Endothelial cell of umbilical vein (primary cell): ENCODE data around the gene VDR. TPM values are rescaled to one million over a fixed set of nuclear protein-coding genes. Genes with fewer than 3 reads are reported as not detected.

Experiments
- BruUV-seq: library from RNA; stranded (reverse); fragments of 400-500 nt; replicated peaks from 2 replicates; lab custom pipeline; 2021; lab: Mats Ljungman, UMichigan
- CTCF ChIA-PET: fragments of 300-600, 350-600 bp; sonication (Branson Sonifier 250); formaldehyde crosslinking; loops from one replicate; lab custom pipeline; 2021; ENCODE audit warnings: antibody characterized with exemption, inconsistent platforms; lab: Charles Lee
- POLR2A ChIA-PET: fragments of 300-600, 350-600 bp; sonication (Branson Sonifier 250); formaldehyde crosslinking; loops from one replicate; lab custom pipeline; 2021; ENCODE audit warnings: antibody characterized with exemption, inconsistent platforms; lab: Charles Lee
- DNase-seq: peaks from one replicate; pipeline ENCODE4 v3.0.0-alpha.2; 2011; ENCODE audit warnings: low read depth, low spot score
- FAIRE-seq: peaks from 2 replicates; lab custom pipeline; 2011; peaks lifted over from hg19 to GRCh38; lab: Jason Lieb, UNC
- H2AFZ ChIP-seq: 2 replicates; pipeline ENCODE4 v1.6.0; 2012; ENCODE audit warnings: low read depth, low read length, control low read depth, inconsistent platforms
- H3K27ac ChIP-seq: 2 replicates; pipeline ENCODE4 v1.5.1; 2011; ENCODE audit warnings: low read depth, mild to moderate bottlenecking, control low read depth, low read length, moderate library complexity; ENCODE audit not compliant: insufficient read depth
- H3K27me3 ChIP-seq, 2 experiments: 2 replicates each; pipeline versions ENCODE4 v1.6.0 to v1.6.1; 2011; ENCODE audit warnings: low read length in 2 of 2, mixed read lengths in 1 of 2; ENCODE audit not compliant: control insufficient read depth in 2 of 2, insufficient read depth in 2 of 2
- H3K36me3 ChIP-seq, 2 experiments: 2 replicates in 1 of 2; 3 replicates in 1 of 2; pipeline ENCODE4 v1.5.1; 2011; ENCODE audit warnings: low read length in 2 of 2, mild to moderate bottlenecking in 1 of 2, moderate library complexity in 1 of 2; ENCODE audit not compliant: control insufficient read depth in 2 of 2, insufficient read depth in 2 of 2; ENCODE audit errors: extremely low read depth in 1 of 2
- H3K4me1 ChIP-seq: 3 replicates; pipeline ENCODE4 v1.5.1; 2011; ENCODE audit warnings: mild to moderate bottlenecking, low read length; ENCODE audit not compliant: control insufficient read depth, insufficient read depth; ENCODE audit errors: extremely low read depth
- H3K4me2 ChIP-seq: 2 replicates; pipeline ENCODE4 v1.6.1; 2011; ENCODE audit warnings: low read length, control low read depth, mixed read lengths; ENCODE audit not compliant: insufficient read depth
- H3K4me3 ChIP-seq, 3 experiments: fragments of 200-600 bp in 1 of 3; sonication (generic), shearing (Covaris generic) in 1 of 3; replicated peaks in 1 of 3; 2 replicates each; pipeline ENCODE4 v1.5.1; 2011 to 2016; ENCODE audit warnings: control low read depth in 3 of 3, low read length in 3 of 3, mild to moderate bottlenecking in 2 of 3, inconsistent platforms in 1 of 3, low read depth in 1 of 3, moderate library complexity in 1 of 3; ENCODE audit not compliant: insufficient read depth in 1 of 3
- H3K79me2 ChIP-seq: 2 replicates; pipeline ENCODE4 v1.6.0; 2012; ENCODE audit warnings: low read length, inconsistent platforms; ENCODE audit not compliant: control insufficient read depth, insufficient read depth
- H3K9ac ChIP-seq: replicated peaks from 2 replicates; pipeline ENCODE3; 2011; ENCODE audit warnings: low read length, control low read depth; ENCODE audit not compliant: insufficient read depth; ENCODE audit errors: extremely low read depth
- H3K9me1 ChIP-seq: replicated peaks from 3 replicates; pipeline ENCODE4 v1.6.0; 2011; ENCODE audit warnings: mild to moderate bottlenecking, low read length; ENCODE audit not compliant: control insufficient read depth, insufficient read depth; ENCODE audit errors: extremely low read depth
- H3K9me3 ChIP-seq: replicated peaks from 2 replicates; pipeline ENCODE4 v1.5.1; 2012; ENCODE audit warnings: low read length, inconsistent platforms; ENCODE audit not compliant: control insufficient read depth, insufficient read depth
- H4K20me1 ChIP-seq: replicated peaks from 2 replicates; pipeline ENCODE3; 2011; ENCODE audit warnings: mild to moderate bottlenecking, low read length; ENCODE audit not compliant: control insufficient read depth, insufficient read depth; ENCODE audit errors: extremely low read depth
- EZH2 ChIP-seq: IDR thresholded peaks from 2 replicates; pipeline ENCODE4 v1.6.1; 2012; ENCODE audit warnings: borderline replicate concordance, low read depth, mild to moderate bottlenecking, moderate library complexity, low read length, inconsistent platforms; ENCODE audit not compliant: severe bottlenecking
- FOS ChIP-seq: IDR thresholded peaks from 2 replicates; pipeline ENCODE4 v1.6.1; 2011; ENCODE audit warnings: mild to moderate bottlenecking, low read length, moderate library complexity, borderline replicate concordance; ENCODE audit not compliant: insufficient read depth
- GATA2 ChIP-seq: IDR thresholded peaks from 2 replicates; pipeline ENCODE4 v1.7.0; 2011; ENCODE audit warnings: low read depth, mild to moderate bottlenecking, moderate library complexity, mixed read lengths, low read length; ENCODE audit not compliant: insufficient read length, insufficient read depth
- JUN ChIP-seq: IDR thresholded peaks from 2 replicates; pipeline ENCODE4 v1.6.1; 2011; ENCODE audit warnings: borderline replicate concordance, low read depth; ENCODE audit not compliant: insufficient read length, insufficient read depth
- MYC ChIP-seq: IDR thresholded peaks from one replicate; pipeline ENCODE4 v1.6.1; 2011; ENCODE audit warnings: mild to moderate bottlenecking, low read depth, low read length
- POLR2A ChIP-seq: IDR thresholded peaks from 2 replicates; pipeline ENCODE4 v1.6.1; 2012; ENCODE audit warnings: low read depth, mild to moderate bottlenecking, control low read depth, low read length
- POLR2AphosphoS5 ChIP-seq: IDR thresholded peaks from 2 replicates; pipeline ENCODE4 v1.6.1; 2012; ENCODE audit warnings: low read depth, mild to moderate bottlenecking, control low read depth, low read length, moderate library complexity; ENCODE audit not compliant: insufficient read depth
- dilution Hi-C: fragments of 300-500 bp; cut with MboI; formaldehyde crosslinking; loops from one replicate; pipeline ENCODE4 v1.15.0; 2019; ENCODE audit warnings: low sequenced_read_pairs; ENCODE audit not compliant: extremely low pct_ligation_motif_present
- intact Hi-C: fragments of 100-400 bp; cut with micrococcal nuclease; formaldehyde crosslinking; loops from one replicate; pipeline ENCODE4 v1.10.0; 2022
- polyA plus RNA-seq, 4 experiments: library from polyadenylated mRNA; depleted of rRNA in 3 of 4; stranded (reverse) in 3 of 4; unstranded in 1 of 4; fragments of >200 nt; gene quantifications; 2 replicates each; pipeline versions ENCODE4 v1.2.1 to v1.2.3, GENCODE V29; 2011 to 2012; ENCODE audit warnings: missing spikeins in 1 of 4
- total RNA-seq: library from RNA; stranded (reverse); gene quantifications from 2 replicates; pipeline ENCODE4 v1.2.3, GENCODE V29; 2021
- TF ChIP-seq, protein P1 (sequence below): IDR thresholded peaks from 2 replicates; pipeline ENCODE4 v1.6.1; 2011; ENCODE audit not compliant: insufficient read depth, insufficient read length
- TF ChIP-seq, protein P2 (sequence below), 2 donors: IDR thresholded peaks; 1 replicate in 1 of 2; 2 replicates in 1 of 2; pipeline ENCODE4 v1.5.1; 2011; ENCODE audit warnings: low read length in 2 of 2, mild to moderate bottlenecking in 2 of 2, moderate library complexity in 2 of 2, control low read depth in 1 of 2, inconsistent platforms in 1 of 2, low read depth in 1 of 2; ENCODE audit not compliant: insufficient read depth in 1 of 2; ENCODE audit errors: extremely low read depth in 1 of 2

VDR gene
- total and polyA plus RNA-seq, 2 donors (not counting 3 experiments of a cell fraction or from before 2014, with no cell fraction given), result 0.73 to 0.91 TPM

DNA sequence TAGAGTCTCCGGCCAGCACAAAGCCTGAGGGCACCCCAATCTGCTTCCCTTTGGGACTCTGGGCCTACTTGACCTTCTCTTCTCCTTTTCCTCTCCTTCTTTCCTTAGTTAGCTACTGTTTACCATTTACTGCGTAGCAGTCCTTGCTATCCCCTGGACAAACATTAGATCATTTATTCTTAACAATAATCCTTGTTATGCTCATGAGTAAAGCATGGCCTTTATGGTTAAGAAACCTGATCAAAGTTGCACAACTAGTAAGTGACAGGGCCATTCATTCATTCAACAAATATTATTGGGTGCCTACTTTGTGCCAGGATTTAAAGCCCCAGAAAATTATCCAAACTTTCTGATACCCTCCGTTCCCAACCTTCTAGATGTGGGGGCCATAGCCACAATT, 81.9 kb downstream of the VDR start:
- TF ChIP-seq FOS, result no peak
- no peak for TF ChIP-seq GATA2
- no peak for TF ChIP-seq JUN
- no peak for TF ChIP-seq MYC
- CTCF ChIA-PET, result interaction anchor here (1.3 to 7.8 kb wide), 2 partner anchors 13 to 14 kb away, joined by 5 to 246 read pairs; no protein-coding TSS in a partner anchor
- Histone ChIP-seq H3K27me3 (no peaks in the 10 kb centered on the region), H3K4me3 (no peak overlapping the region), H3K9me1 (no peaks in the 10 kb centered on the region), H3K4me2 (no peak overlapping the region), H3K36me3 (no peaks in the 10 kb centered on the region), H3K9me3 (no peaks in the 10 kb centered on the region), H3K4me1 (peaks cover 26% of the 10 kb centered on the region), H3K79me2 (peaks cover 17% of the 10 kb centered on the region), H4K20me1 (no peaks in the 10 kb centered on the region), H2AFZ (no peak overlapping the region), H3K27ac (no peak overlapping the region), H3K9ac (no peak overlapping the region)
- intact Hi-C loops, result no loop called here
- POLR2A ChIA-PET, result no interaction called here
- no peak for DNase-seq
- dilution Hi-C loops, result no loop called here
- no TSS peak for BruUV-seq
- FAIRE-seq, result no peak

DNA sequence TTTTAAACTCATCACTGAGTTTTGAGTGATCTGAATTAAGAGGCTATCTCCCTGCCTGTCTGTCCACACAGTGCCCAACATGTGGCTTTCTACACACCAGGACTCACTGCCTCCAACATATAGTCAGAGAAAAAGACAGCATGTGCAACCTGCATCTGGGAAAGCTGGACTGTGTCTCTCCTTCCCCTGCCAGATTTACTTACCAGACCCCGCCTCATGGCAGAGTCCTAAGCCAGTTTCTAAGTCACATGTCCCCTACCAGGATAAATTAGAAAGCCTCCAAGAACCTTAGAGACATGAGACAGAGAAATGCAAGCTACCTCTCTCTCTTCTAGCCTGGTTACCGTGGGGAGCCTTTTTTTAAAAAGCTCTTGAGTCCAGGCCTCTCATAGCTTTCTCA, 82.4 kb downstream of the VDR start:
- peaks cover 31% of the 10 kb centered on the region for H3K4me1 ChIP-seq
- no peak overlapping the region for H3K4me2 ChIP-seq
- H4K20me1 ChIP-seq, result no peaks in the 10 kb centered on the region
- no peaks in the 10 kb centered on the region for H3K36me3 ChIP-seq
- H3K79me2 ChIP-seq, result peaks cover 22% of the 10 kb centered on the region
- H3K4me3 ChIP-seq, result no peak overlapping the region
- DNase-seq (no peak), FAIRE-seq (no peak)
- no peak overlapping the region for H2AFZ ChIP-seq
- BruUV-seq, result no TSS peak
- intact Hi-C loops, result no loop called here
- H3K27ac ChIP-seq, result no peak overlapping the region
- H3K9ac ChIP-seq, result no peak overlapping the region
- POLR2A ChIA-PET, result no interaction called here
- no peaks in the 10 kb centered on the region for H3K9me3 ChIP-seq
- H3K27me3 ChIP-seq, result no peaks in the 10 kb centered on the region
- dilution Hi-C loops, result no loop called here
- CTCF ChIA-PET, result interaction anchor here (1.3 to 7.8 kb wide), 2 partner anchors 13 to 14 kb away, joined by 5 to 246 read pairs; no protein-coding TSS in a partner anchor
- TF ChIP-seq MYC (no peak), POLR2A (no peak), POLR2AphosphoS5 (no peak), EZH2 (no peak), GATA2 (no peak), FOS (no peak), JUN (no peak)
- TF ChIP-seq, protein P1, sequence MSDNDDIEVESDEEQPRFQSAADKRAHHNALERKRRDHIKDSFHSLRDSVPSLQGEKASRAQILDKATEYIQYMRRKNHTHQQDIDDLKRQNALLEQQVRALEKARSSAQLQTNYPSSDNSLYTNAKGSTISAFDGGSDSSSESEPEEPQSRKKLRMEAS, result no peak
- TF ChIP-seq, protein P2, sequence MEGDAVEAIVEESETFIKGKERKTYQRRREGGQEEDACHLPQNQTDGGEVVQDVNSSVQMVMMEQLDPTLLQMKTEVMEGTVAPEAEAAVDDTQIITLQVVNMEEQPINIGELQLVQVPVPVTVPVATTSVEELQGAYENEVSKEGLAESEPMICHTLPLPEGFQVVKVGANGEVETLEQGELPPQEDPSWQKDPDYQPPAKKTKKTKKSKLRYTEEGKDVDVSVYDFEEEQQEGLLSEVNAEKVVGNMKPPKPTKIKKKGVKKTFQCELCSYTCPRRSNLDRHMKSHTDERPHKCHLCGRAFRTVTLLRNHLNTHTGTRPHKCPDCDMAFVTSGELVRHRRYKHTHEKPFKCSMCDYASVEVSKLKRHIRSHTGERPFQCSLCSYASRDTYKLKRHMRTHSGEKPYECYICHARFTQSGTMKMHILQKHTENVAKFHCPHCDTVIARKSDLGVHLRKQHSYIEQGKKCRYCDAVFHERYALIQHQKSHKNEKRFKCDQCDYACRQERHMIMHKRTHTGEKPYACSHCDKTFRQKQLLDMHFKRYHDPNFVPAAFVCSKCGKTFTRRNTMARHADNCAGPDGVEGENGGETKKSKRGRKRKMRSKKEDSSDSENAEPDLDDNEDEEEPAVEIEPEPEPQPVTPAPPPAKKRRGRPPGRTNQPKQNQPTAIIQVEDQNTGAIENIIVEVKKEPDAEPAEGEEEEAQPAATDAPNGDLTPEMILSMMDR (IDR thresholded peaks at IDR 0.05; ENCODE audit: extremely low read depth in 1 of 2, insufficient read depth in 1 of 2, low read depth in 1 of 2, low read length in 2 of 2), result no peak
- no peaks in the 10 kb centered on the region for H3K9me1 ChIP-seq
